Measurements from ENCODE around the gene FANCD2. TPM values are rescaled to one million over a fixed set of nuclear protein-coding genes. Genes with fewer than 3 reads are reported as not detected.

The FANCD2 gene
- total RNA-seq, 1 experiment from 2014 or later, result 35.7 TPM

DNA sequence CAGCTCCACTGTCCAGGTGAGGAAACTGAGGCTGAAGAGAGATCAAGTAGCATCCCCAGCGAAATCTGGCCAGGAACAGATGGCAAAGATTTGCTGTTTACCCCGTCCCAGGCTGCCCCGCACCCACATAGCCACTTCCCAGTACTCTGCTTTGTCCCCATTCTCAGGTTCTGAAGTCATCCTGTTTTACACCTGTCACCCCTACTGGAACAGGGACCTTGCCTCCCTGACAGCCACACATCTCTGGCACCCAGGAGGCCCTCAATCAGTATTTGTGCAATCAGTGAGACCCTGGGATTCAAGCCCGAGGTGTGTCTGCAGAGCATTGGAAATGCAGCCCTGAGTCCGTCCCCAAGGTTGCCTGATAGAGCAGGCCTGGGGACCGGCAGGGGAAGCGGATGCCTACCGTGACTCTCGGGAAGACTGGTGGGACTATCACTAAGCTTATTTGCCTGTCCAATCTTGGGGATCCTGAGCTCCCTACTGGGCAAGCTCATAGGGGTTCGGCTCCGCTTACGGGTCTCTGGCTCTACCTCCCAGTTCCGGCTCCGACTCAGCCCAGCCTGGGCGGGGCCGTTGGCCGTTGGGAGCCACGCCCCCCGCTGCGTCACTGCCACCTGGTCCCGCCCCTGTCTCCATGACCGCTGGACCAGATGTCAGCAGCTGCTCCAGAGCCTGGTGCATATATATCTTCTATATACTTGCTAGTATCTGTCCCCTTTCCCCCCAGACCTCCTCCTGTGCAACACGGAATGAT, 17.5 kb upstream of the FANCD2 start:
- Histone ChIP-seq H3K4me2 (peak overlapping the region; percentile 76), H3K4me3 (peak overlapping the region; percentile 53; the same call in 1 of the 2 replicates), H3K9me3 (ENCODE audit: insufficient read depth, low read depth) (no peaks in the 10 kb centered on the region), H3F3A (ENCODE audit: insufficient read depth, low read depth) (peaks cover 32% of the 10 kb centered on the region; the same call in 1 of the 2 replicates), H4K20me1 (ENCODE audit: insufficient read depth) (no peaks in the 10 kb centered on the region), H3K9me2 (ENCODE audit: insufficient read depth) (no peaks in the 10 kb centered on the region), H3K36me3 (ENCODE audit: low read depth) (no peaks in the 10 kb centered on the region), H3K27ac (no peak overlapping the region), H2AFZ (no peak overlapping the region), H3K79me2 (ENCODE audit: low read depth) (no peaks in the 10 kb centered on the region), H3K4me1 (replicated peaks; ENCODE audit: insufficient read depth) (peaks cover 10% of the 10 kb centered on the region), H3K27me3 (ENCODE audit: insufficient read depth, low read depth) (no peaks in the 10 kb centered on the region)
- ChIA-PET POLR2A (ENCODE audit: unreplicated experiment) (no interaction called here), CTCF (interaction anchor here (0.8 kb wide), 1 partner anchor 62 kb away, joined by 3 read pairs; no protein-coding TSS in a partner anchor)
- TF ChIP-seq, protein P1, sequence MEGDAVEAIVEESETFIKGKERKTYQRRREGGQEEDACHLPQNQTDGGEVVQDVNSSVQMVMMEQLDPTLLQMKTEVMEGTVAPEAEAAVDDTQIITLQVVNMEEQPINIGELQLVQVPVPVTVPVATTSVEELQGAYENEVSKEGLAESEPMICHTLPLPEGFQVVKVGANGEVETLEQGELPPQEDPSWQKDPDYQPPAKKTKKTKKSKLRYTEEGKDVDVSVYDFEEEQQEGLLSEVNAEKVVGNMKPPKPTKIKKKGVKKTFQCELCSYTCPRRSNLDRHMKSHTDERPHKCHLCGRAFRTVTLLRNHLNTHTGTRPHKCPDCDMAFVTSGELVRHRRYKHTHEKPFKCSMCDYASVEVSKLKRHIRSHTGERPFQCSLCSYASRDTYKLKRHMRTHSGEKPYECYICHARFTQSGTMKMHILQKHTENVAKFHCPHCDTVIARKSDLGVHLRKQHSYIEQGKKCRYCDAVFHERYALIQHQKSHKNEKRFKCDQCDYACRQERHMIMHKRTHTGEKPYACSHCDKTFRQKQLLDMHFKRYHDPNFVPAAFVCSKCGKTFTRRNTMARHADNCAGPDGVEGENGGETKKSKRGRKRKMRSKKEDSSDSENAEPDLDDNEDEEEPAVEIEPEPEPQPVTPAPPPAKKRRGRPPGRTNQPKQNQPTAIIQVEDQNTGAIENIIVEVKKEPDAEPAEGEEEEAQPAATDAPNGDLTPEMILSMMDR (conservative IDR thresholded peaks at IDR 0.05), result no peak
- TF ChIP-seq EZH2 (IDR thresholded peaks at IDR 0.05; ENCODE audit: low read depth), result no peak
- DNase-seq, result peak in 1 of 2 experiments; percentile 81
- BruUV-seq (replicated peaks), result TSS peak; percentile 40
- intact Hi-C loops (cut with micrococcal nuclease; ENCODE audit: unreplicated experiment), result no loop called here

DNA sequence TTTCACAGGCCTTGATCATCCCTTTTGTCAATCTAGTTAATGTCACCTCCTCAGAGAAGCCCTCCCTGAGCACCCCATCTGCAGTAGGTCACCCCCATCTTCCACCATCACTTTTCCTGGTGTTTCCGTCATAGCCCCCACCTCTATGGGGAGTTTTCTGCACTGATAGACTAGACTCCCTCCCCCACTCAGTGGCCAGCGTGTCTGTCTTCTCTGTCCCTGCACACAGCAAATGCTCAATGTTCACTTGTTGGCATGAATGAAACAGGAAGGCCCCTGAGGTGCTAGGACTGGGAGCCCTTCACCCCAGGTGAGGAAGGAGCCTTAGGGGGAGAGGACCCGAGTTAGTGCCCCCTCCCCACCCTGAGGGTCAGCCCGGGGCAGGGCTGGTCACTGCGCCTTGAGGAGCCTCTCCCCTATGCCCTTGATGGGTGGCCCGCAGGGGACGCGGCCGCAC, 15.8 kb upstream of the FANCD2 start:
- ChIA-PET CTCF (interaction anchor here (0.6 kb wide), 1 partner anchor 78 kb away, joined by 9 read pairs; no protein-coding TSS in a partner anchor), POLR2A (ENCODE audit: unreplicated experiment) (interaction anchor here (0.6 kb wide), 1 partner anchor 248 kb away, joined by 3 read pairs; no protein-coding TSS in a partner anchor)
- H3K27ac ChIP-seq, result no peak overlapping the region
- no peaks in the 10 kb centered on the region for H3K27me3 ChIP-seq (ENCODE audit: insufficient read depth, low read depth)
- intact Hi-C loops (cut with micrococcal nuclease; ENCODE audit: unreplicated experiment), result no loop called here
- no peaks in the 10 kb centered on the region for H3K79me2 ChIP-seq (ENCODE audit: low read depth)
- H3F3A ChIP-seq (ENCODE audit: insufficient read depth, low read depth), result peaks cover 41% of the 10 kb centered on the region; the same call in 1 of the 2 replicates
- no peaks in the 10 kb centered on the region for H3K9me3 ChIP-seq (ENCODE audit: insufficient read depth, low read depth)
- peak overlapping the region; percentile 97 for H3K4me2 ChIP-seq
- TF ChIP-seq, protein P1 (conservative IDR thresholded peaks at IDR 0.05), result no peak
- TF ChIP-seq EZH2 (IDR thresholded peaks at IDR 0.05; ENCODE audit: low read depth), result no peak
- TSS peak; percentile 20 for BruUV-seq (replicated peaks)
- no peaks in the 10 kb centered on the region for H3K36me3 ChIP-seq (ENCODE audit: low read depth)
- no peaks in the 10 kb centered on the region for H3K9me2 ChIP-seq (ENCODE audit: insufficient read depth)
- no peaks in the 10 kb centered on the region for H4K20me1 ChIP-seq (ENCODE audit: insufficient read depth)
- H3K4me1 ChIP-seq (replicated peaks; ENCODE audit: insufficient read depth), result peaks cover 19% of the 10 kb centered on the region
- H2AFZ ChIP-seq, result peak overlapping the region; percentile 92
- DNase-seq, result no peak
- peak overlapping the region; percentile 85 for H3K4me3 ChIP-seq

DNA sequence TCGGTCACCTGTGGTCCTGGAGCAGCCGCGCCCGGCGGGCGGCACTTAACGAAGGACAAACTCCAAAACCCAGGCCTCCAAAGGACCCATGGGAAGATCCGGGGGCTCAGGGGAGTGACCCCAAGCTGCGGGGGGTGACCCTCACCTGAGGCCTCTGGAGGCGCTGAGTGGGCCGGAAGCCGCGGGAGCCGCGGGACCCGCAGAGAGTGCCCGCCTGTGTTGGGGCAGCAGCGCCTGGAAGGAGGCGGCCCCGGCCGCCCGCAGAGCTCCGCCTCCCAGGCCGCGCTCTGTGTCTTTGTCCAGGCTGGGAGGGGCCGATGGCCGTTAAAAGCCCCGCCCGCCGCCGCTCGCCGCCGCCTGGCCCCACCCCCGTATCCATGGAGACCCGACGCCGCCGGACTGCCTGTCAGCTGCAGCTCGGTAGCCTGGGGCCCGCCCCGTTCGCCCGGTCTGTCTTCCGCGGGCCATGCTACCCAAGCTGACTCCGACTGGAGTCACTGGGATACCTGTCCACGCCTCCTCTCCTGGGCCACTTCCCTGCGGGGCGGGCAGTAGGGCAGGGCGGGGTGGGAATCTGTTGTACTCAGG, 15.3 kb upstream of the FANCD2 start:
- Histone ChIP-seq H4K20me1 (ENCODE audit: insufficient read depth) (no peaks in the 10 kb centered on the region), H3K9me3 (ENCODE audit: insufficient read depth, low read depth) (no peaks in the 10 kb centered on the region), H3K36me3 (ENCODE audit: low read depth) (no peaks in the 10 kb centered on the region), H3K27ac (no peak overlapping the region), H3F3A (ENCODE audit: insufficient read depth, low read depth) (peaks cover 45% of the 10 kb centered on the region; the same call in 1 of the 2 replicates), H2AFZ (peak overlapping the region; percentile 92), H3K4me3 (peak overlapping the region; percentile 85), H3K4me1 (replicated peaks; ENCODE audit: insufficient read depth) (peaks cover 24% of the 10 kb centered on the region), H3K9me2 (ENCODE audit: insufficient read depth) (no peaks in the 10 kb centered on the region), H3K4me2 (peak overlapping the region; percentile 97), H3K79me2 (ENCODE audit: low read depth) (no peaks in the 10 kb centered on the region), H3K27me3 (ENCODE audit: insufficient read depth, low read depth) (no peaks in the 10 kb centered on the region)
- ChIA-PET CTCF (interaction anchor here (0.6 kb wide), 1 partner anchor 78 kb away, joined by 9 read pairs; no protein-coding TSS in a partner anchor), POLR2A (ENCODE audit: unreplicated experiment) (interaction anchor here (0.6 to 0.7 kb wide), 3 partner anchors 13 to 249 kb away, joined by 3 to 4 read pairs (median 3); no protein-coding TSS in a partner anchor)
- TF ChIP-seq, protein P1 (conservative IDR thresholded peaks at IDR 0.05), result no peak
- intact Hi-C loops (cut with micrococcal nuclease; ENCODE audit: unreplicated experiment), result no loop called here
- DNase-seq, result peak; percentile 84 to 97
- BruUV-seq (replicated peaks), result no TSS peak
